Fibroblast of the aortic adventitia (primary cell): ENCODE data around the gene ANO2. TPM values are rescaled to one million over a fixed set of nuclear protein-coding genes. Genes with fewer than 3 reads are reported as not detected.

Experiments used
- DNase-seq: peaks from one replicate; pipeline ENCODE4 v3.0.0-alpha.2; 2010; ENCODE audit warnings: low read depth
- H3K4me3 ChIP-seq: 2 replicates; pipeline ENCODE4 v1.5.1; 2011; ENCODE audit warnings: low read depth, mild to moderate bottlenecking, control low read depth, low read length, moderate library complexity
- total RNA-seq: library from RNA; depleted of rRNA; stranded (reverse); fragments of >200 nt; gene quantifications from 2 replicates; pipeline ENCODE4 v1.2.3, GENCODE V29; 2012; ENCODE audit warnings: low replicate concordance
- TF ChIP-seq, protein P1 (sequence below): IDR thresholded peaks from 2 replicates; pipeline ENCODE4 v1.5.1; 2011; ENCODE audit warnings: mild to moderate bottlenecking, low read length, control low read depth, inconsistent platforms; ENCODE audit not compliant: insufficient read depth

The ANO2 gene
- total RNA-seq, 1 donor, result not detected

GRCh38 chr12:5582541-5582940, 362.5 kb downstream of the ANO2 start:
- H3K4me3 ChIP-seq, result no peak overlapping the region
- TF ChIP-seq, protein P1, sequence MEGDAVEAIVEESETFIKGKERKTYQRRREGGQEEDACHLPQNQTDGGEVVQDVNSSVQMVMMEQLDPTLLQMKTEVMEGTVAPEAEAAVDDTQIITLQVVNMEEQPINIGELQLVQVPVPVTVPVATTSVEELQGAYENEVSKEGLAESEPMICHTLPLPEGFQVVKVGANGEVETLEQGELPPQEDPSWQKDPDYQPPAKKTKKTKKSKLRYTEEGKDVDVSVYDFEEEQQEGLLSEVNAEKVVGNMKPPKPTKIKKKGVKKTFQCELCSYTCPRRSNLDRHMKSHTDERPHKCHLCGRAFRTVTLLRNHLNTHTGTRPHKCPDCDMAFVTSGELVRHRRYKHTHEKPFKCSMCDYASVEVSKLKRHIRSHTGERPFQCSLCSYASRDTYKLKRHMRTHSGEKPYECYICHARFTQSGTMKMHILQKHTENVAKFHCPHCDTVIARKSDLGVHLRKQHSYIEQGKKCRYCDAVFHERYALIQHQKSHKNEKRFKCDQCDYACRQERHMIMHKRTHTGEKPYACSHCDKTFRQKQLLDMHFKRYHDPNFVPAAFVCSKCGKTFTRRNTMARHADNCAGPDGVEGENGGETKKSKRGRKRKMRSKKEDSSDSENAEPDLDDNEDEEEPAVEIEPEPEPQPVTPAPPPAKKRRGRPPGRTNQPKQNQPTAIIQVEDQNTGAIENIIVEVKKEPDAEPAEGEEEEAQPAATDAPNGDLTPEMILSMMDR, result no peak
- no peak for DNase-seq

GRCh38 chr12:5582018-5582417, 363.0 kb downstream of the ANO2 start:
- H3K4me3 ChIP-seq, result no peak overlapping the region
- TF ChIP-seq, protein P1, result no peak
- no peak for DNase-seq

DNA sequence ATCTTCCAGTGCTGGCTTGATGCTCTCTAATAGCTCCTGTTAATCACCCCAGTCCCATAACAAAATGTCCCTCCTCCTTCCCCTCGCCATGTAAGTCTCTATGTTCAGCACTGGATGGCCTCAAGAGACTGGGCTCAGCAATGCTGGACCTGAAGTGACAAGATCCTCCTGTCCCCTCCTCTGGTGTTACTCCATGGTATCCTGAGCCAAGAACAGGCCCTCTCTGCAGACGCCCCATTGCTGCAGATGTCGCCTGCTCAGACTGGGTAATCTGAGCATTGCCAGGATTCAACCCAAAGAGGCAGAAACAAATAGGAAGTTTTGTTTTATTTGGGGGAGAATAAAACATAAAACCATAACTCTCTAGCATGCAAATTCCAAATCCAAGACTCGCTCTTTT, 363.4 kb downstream of the ANO2 start:
- no peak overlapping the region for H3K4me3 ChIP-seq
- TF ChIP-seq, protein P1, result no peak
- no peak for DNase-seq

GRCh38 chr12:5581019-5581418, 364.0 kb downstream of the ANO2 start:
- TF ChIP-seq, protein P1, result no peak
- no peak for DNase-seq
- H3K4me3 ChIP-seq, result no peak overlapping the region

DNA sequence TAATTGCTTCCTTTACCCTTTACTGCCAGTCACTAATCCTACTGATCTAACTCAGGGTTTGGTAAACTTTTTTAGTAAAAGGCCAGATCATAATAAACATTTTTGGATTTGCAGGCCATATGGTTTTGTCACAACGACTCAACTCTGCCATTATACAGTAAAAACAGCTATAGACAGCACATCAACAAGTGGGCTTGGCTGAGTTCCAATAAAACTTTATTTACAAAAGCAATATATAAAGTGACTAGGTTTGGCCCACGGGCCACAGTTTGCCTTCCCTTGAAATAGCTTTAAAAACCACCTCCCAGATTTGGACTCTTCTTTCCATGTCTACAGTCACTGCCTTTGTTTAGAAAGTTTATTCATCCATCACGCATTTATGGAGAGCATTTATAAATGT, 366.3 kb downstream of the ANO2 start:
- TF ChIP-seq, protein P1, result no peak
- no peak for DNase-seq
- no peak overlapping the region for H3K4me3 ChIP-seq

DNA sequence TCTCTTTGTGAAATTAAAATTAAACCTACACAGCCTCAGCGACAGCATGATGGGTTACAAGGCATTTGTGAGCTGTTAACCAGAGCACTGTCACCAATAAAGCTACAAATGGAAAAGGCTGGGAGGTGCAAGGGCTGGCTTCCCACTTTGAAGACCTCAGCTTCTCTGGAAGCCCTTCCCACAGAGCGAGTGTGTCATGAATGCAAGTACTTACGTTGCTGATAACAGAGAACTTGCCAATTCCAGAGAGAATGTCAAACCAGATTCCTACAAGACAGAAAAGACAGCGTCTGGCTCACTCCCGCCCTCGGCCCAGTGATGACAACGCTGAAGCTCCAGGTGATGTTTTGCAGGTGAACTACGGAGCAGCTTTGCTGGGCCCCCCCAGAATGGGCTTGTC, 367.3 kb downstream of the ANO2 start:
- no peak overlapping the region for H3K4me3 ChIP-seq
- DNase-seq, result no peak
- TF ChIP-seq, protein P1, result no peak

GRCh38 chr12:5577211-5577612, 367.8 kb downstream of the ANO2 start:
- TF ChIP-seq, protein P1, result no peak
- DNase-seq, result no peak
- H3K4me3 ChIP-seq, result no peak overlapping the region
